ENCODE results near the gene ERBB2.

Gene ERBB2

GRCh38 chr17:39769974-39770587 is 70.2 kb downstream of the ERBB2 start:
- DNase-seq: peak; percentile 47 to 85

DNA sequence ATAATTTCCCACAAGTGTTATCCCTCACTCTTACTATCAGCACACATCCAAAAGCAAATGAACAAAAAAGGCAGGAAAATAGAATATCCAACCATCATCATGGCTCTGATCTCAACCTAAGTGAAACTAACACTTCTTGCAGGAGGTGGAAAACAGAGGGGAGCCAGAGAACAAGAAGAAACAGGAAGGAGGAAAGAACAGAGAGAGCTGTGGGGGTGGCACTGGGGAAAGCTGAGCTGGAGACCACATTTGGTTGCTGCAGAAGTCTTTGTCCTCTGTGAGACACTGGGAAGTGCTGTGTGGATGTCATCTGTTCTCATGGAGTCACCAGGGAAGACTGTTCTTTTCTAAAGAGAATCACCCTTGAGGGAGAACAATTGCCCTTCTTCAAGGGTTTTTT is 72.6 kb downstream of the ERBB2 start:
- DNase-seq: no peak

GRCh38 chr17:39772987-39773934 is 73.4 kb downstream of the ERBB2 start:
- DNase-seq: no peak

- no peak for DNase-seq
Observed at GRCh38 chr17:39774047-39774446, 74.2 kb downstream of the ERBB2 start.

DNA sequence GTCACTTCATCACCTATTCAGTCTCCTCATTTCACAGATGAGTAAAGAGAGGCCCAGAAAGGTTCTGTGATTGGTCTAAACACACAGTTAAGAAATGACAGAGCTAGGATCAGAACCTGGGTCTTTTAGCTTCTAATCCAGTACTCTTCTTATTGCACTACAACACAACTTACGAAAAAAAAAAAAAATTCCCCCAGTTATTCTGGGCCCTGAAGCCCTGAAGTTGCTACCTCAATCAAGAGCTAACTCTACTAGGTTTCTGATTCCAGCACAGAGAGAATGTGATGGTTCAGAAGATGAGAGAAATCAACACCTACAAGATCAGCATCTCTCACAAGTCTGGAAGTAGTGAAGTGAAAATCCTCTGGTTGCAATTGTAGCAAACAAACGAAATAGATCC is 75.2 kb downstream of the ERBB2 start:
- no peak for DNase-seq

GRCh38 chr17:39776252-39776651 is 76.4 kb downstream of the ERBB2 start:
- DNase-seq: no peak

- no peak for DNase-seq
Observed at GRCh38 chr17:39777534-39778365, 77.9 kb downstream of the ERBB2 start.

Measured in NCI-H2081 (cell line).